ENCODE data around the gene INTS4.
"Not testable (repeated sequence)": the region's sequence is repeated elsewhere in the genome, so short reads cannot be mapped to it uniquely, and the experiment has no call there.

INTS4 gene

DNA sequence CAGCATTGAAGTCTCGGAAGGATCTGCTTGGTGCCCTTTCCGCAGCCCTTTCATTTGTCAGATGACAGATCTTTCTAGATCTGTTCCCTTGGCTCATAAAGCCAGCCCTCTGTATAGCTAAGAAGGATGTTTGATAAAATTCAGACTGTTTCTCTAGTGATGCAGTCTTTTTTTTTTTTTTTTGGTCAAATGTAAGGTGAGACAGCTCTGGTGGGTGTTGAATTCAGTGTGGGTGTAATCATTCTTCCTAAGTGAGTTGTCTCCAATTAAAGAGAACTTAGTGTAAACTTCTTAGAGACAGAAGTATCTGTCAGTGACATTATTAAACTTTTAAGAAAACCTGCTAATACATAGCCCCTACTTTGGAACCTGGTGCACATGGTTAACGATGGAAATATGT lies 120.3 kb downstream of the INTS4 start:
- DNase-seq (ENCODE audit: low read depth): no peak
- TF ChIP-seq, protein P1, sequence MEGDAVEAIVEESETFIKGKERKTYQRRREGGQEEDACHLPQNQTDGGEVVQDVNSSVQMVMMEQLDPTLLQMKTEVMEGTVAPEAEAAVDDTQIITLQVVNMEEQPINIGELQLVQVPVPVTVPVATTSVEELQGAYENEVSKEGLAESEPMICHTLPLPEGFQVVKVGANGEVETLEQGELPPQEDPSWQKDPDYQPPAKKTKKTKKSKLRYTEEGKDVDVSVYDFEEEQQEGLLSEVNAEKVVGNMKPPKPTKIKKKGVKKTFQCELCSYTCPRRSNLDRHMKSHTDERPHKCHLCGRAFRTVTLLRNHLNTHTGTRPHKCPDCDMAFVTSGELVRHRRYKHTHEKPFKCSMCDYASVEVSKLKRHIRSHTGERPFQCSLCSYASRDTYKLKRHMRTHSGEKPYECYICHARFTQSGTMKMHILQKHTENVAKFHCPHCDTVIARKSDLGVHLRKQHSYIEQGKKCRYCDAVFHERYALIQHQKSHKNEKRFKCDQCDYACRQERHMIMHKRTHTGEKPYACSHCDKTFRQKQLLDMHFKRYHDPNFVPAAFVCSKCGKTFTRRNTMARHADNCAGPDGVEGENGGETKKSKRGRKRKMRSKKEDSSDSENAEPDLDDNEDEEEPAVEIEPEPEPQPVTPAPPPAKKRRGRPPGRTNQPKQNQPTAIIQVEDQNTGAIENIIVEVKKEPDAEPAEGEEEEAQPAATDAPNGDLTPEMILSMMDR (IDR thresholded peaks at IDR 0.05; ENCODE audit: control insufficient read depth, extremely low read depth, insufficient read depth): no peak
- H3K4me3 ChIP-seq (ENCODE audit: low read depth, low read length): no peak overlapping the region

DNA sequence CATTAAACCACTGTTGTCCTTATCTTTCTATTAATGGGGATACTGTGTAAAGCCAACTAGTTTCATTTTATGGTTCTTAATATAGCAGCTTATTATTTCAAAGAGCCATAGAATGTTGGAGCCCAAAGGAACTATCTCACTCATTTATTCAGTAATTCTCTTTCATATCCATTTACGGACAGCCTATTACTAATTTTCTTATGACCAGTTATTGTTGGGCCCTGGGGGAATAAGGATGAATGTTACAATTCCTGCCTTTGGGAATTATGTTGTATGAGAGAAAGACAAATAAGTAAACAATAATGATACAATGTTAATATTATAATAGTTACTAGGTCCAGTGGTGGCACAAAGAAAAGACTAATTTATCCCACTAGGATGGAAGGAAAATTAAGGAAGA lies 121.1 kb downstream of the INTS4 start:
- DNase-seq (ENCODE audit: low read depth): no peak
- H3K4me3 ChIP-seq (ENCODE audit: low read depth, low read length): no peak overlapping the region
- TF ChIP-seq, protein P1 (IDR thresholded peaks at IDR 0.05; ENCODE audit: control insufficient read depth, extremely low read depth, insufficient read depth): no peak

DNA sequence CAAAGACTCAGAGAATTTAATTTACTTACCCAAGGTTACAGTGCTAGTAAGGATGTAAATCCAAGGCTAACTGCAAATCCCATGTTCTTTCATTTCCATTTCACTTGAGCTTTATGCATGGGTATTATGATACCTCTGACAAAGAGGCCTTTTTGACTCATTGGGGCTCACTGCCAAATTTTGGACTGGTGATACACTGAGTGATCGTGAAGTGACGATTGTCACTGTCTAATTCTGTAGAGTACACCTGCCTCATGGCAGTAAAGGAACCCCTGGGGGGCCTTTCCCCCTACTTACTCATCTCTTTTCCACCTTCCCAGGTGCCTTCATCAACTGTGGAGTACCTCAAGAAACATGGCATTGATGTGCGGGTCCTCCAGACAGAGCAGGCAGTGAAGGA lies 122.6 kb downstream of the INTS4 start:
- H3K4me3 ChIP-seq (ENCODE audit: low read depth, low read length): no peak overlapping the region
- no peak for DNase-seq (ENCODE audit: low read depth)
- TF ChIP-seq, protein P1 (IDR thresholded peaks at IDR 0.05; ENCODE audit: control insufficient read depth, extremely low read depth, insufficient read depth): no peak

DNA sequence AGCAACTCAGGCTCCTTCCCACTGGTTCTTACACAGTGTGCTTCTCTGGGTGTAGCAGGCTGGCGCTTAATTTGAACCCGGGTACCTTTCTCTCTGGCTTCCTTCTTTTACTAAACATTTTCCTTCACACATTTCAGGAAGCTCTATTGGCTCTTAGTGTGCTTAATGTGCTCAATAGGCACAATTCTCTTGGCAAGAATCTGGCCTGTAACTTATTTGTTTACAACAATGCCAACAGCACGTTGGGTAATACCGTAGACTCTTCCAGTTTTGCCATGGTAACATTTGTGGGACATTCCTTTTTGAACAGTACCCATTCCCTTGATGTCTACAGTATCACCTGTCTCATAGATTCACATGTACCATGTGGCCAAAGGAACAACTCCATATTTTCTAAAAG lies 125.7 kb downstream of the INTS4 start:
- no peak for DNase-seq (ENCODE audit: low read depth)
- no peak overlapping the region for H3K4me3 ChIP-seq (ENCODE audit: low read depth, low read length)
- TF ChIP-seq, protein P1 (IDR thresholded peaks at IDR 0.05; ENCODE audit: control insufficient read depth, extremely low read depth, insufficient read depth): no peak

DNA sequence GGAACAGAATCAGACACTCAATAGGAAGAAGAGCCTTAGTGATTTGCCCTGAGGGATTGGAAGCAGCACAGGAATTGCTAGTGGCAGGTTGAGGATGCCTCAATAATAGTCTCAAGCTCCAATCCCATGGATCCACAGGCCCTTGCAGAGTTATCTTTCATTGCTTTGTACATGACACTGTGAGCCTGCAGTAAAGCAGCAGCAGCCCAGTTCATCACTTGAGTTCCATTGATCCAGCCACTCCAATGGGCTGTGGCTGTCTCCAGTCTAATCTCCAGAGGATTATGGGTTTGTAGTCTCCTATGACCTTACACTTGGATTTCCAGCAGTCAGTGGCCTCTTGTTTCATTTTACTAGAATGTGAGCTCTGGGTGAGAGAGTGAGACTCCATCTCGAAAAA lies 128.1 kb downstream of the INTS4 start:
- DNase-seq (ENCODE audit: low read depth): no peak
- H3K4me3 ChIP-seq (ENCODE audit: low read depth, low read length): no peak overlapping the region
- TF ChIP-seq, protein P1 (IDR thresholded peaks at IDR 0.05; ENCODE audit: control insufficient read depth, extremely low read depth, insufficient read depth): no peak

DNA sequence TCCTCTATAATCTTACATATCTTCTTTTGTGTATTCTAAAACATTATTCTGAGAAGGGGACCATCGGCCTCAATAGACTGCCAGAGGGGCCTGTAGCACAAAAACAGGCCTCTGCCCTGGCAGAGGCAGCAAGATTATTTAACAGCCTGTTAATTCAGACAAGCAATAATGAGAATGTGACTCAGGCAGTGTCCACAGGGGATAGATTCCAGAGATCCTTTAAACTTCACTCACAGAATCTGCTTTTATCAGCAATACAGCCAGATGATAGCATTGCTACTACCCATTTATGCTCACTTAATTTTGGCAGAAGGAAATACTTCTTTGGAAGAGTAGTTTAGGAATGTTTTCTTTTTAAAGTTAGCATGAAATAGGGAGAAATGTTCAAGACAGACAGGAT lies 128.7 kb downstream of the INTS4 start:
- no peak for DNase-seq (ENCODE audit: low read depth)
- TF ChIP-seq, protein P1 (IDR thresholded peaks at IDR 0.05; ENCODE audit: control insufficient read depth, extremely low read depth, insufficient read depth): no peak

DNA sequence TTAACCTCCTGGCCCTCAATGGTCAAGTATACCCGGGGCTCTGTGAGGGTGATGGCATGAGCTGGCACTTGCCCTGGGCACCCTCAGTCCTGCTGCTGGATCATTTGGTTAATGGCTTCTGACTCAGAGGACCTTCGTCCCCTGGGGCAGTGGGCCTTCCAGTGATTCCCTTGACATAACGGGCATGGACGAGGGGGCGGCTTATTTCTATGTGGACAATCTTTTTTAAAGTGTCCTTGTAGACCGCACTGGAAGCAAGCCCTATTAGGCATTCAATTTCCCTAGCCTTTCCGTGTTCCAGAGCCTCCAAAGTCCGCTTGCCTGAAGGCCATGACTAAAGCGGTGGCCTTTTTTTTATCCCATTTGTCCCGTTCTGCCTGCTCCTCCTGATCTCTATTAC lies 133.0 kb downstream of the INTS4 start:
- not testable (repeated sequence) for H3K4me3 ChIP-seq (ENCODE audit: low read depth, low read length); DNase-seq (ENCODE audit: low read depth)

More for the DNA sequence above, 128.7 kb downstream of the INTS4 start:
- H3K4me3 ChIP-seq (ENCODE audit: low read depth, low read length): no peak overlapping the region

DNA sequence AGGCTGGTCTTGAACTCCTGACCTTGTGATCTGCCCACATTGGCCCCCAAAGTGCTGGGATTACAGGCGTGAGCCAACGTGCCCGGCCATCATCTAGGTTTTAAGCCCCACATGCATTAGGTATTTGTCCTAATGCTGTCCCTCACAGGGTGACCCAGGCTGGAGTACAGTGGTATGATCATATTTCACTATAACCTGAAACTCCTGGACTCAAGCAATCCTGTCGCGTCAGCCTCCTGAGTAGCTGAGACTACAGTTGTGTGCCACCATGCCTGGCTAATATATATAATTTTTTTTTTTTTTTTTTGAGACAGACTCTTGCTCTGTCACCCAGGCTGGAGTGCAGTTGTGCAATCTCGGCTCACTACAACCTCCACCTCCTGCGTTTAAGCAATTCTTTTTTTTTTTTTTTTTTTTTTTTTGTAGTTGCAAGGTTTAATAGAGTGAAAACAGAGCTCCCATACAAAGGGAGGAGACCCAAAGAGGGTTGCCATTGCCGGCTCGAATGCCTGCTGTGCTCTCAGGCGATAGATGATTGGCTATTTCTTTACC lies 136.5 kb downstream of the INTS4 start:
- not testable (repeated sequence) for H3K4me3 ChIP-seq (ENCODE audit: low read depth, low read length); DNase-seq (ENCODE audit: low read depth)
